ENCODE results near the gene RGMA. TPM values are rescaled to one million over a fixed set of nuclear protein-coding genes. Genes with fewer than 3 reads are reported as not detected.

RGMA gene
- total RNA-seq, 2 donors from 2014 or later = 22.1 to 55.7 TPM

DNA sequence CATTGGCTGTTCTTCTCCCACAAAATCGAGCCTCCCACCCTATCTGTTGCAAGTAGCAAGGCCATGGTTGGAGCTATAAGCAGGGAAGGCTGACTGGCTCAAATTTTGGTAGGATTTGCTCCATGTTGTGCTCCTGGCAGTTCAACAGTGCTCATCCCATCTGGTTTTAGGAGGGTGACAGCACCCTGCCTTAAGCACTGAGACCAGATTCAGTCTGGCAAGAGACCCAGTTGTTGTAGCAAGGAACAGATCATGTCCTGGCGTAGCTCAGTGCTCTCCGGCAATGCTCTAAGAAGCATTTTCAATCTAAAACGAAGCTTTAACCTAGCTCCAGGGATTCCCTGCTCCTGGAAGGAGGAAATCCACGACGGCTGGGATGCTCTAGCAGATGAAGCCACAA is 91.2 kb downstream of the RGMA start:
- no peaks in the 10 kb centered on the region for H3K27me3 ChIP-seq (replicated peaks; ENCODE audit: insufficient read depth)
- ATAC-seq (ENCODE audit: insufficient number of reproducible peaks, low FRiP score, low read depth) = no peak
- no peak overlapping the region for H3K4me3 ChIP-seq
- no peak for DNase-seq (ENCODE audit: low spot score)
- H3K4me1 ChIP-seq (ENCODE audit: control insufficient read depth in 1 of 2, low read depth in 2 of 2) = no peaks in the 10 kb centered on the region
- H3K36me3 ChIP-seq = peaks cover 60% of the 10 kb centered on the region
- no peaks in the 10 kb centered on the region for H3K9me3 ChIP-seq
- no peak overlapping the region for H3K27ac ChIP-seq
- no peak for TF ChIP-seq CTCF (IDR thresholded peaks at IDR 0.05)

DNA sequence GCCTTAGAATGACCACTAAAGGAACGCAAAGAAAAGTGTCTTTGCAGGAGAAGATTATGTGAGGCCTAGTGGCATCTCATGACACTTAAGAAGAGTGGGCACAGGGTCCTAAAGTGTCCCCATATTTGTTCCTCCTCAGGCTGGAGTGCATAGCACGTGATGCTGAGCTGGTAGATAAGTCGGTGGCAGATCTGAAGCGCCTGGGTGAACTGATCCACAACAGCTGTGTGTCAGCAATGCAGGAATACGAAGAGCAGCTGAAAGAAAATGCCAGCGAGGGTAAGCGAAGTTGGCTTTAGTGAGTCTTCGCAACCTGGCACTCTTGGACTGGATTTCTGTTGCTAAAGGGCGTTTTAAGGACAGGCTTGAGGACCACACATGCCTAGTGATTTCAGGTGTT is 96.3 kb downstream of the RGMA start:
- Histone ChIP-seq H3K4me1 (ENCODE audit: control insufficient read depth in 1 of 2, low read depth in 2 of 2) (no peaks in the 10 kb centered on the region), H3K4me3 (no peak overlapping the region), H3K27ac (no peak overlapping the region), H3K9me3 (no peaks in the 10 kb centered on the region), H3K36me3 (peaks cover 49% of the 10 kb centered on the region), H3K27me3 (replicated peaks; ENCODE audit: insufficient read depth) (no peaks in the 10 kb centered on the region)
- DNase-seq (ENCODE audit: low spot score) (no peak), ATAC-seq (ENCODE audit: insufficient number of reproducible peaks, low FRiP score, low read depth) (no peak)
- no peak for TF ChIP-seq CTCF (IDR thresholded peaks at IDR 0.05)

- H3K9me3 ChIP-seq = no peaks in the 10 kb centered on the region
- DNase-seq (ENCODE audit: low spot score) = no peak
- peaks cover 50% of the 10 kb centered on the region for H3K36me3 ChIP-seq
- no peaks in the 10 kb centered on the region for H3K4me1 ChIP-seq (ENCODE audit: control insufficient read depth in 1 of 2, low read depth in 2 of 2)
- no peak for TF ChIP-seq CTCF (IDR thresholded peaks at IDR 0.05)
- no peak overlapping the region for H3K4me3 ChIP-seq
- no peak for ATAC-seq (ENCODE audit: insufficient number of reproducible peaks, low FRiP score, low read depth)
- no peaks in the 10 kb centered on the region for H3K27me3 ChIP-seq (replicated peaks; ENCODE audit: insufficient read depth)
- H3K27ac ChIP-seq = no peak overlapping the region
Observed at GRCh38 chr15:92990031-92990430, 99.0 kb downstream of the RGMA start.

GRCh38 chr15:92989470-92989869 is 99.5 kb downstream of the RGMA start:
- DNase-seq (ENCODE audit: low spot score) (no peak), ATAC-seq (ENCODE audit: insufficient number of reproducible peaks, low FRiP score, low read depth) (no peak)
- peaks cover 52% of the 10 kb centered on the region for H3K36me3 ChIP-seq
- no peaks in the 10 kb centered on the region for H3K9me3 ChIP-seq
- no peaks in the 10 kb centered on the region for H3K4me1 ChIP-seq (ENCODE audit: control insufficient read depth in 1 of 2, low read depth in 2 of 2)
- no peaks in the 10 kb centered on the region for H3K27me3 ChIP-seq (replicated peaks; ENCODE audit: insufficient read depth)
- TF ChIP-seq CTCF (IDR thresholded peaks at IDR 0.05) = no peak
- H3K27ac ChIP-seq = no peak overlapping the region
- H3K4me3 ChIP-seq = no peak overlapping the region

Other genes with a start within 250 kb of the RGMA start
- gene CHD2, start 188.9 kb downstream of the RGMA start, total RNA-seq = 100 to 1,000 TPM; 143 to 148 TPM

Measured in thoracic aorta (tissue), 2 donors.